ENCODE data around the gene THSD4.

THSD4 gene

DNA sequence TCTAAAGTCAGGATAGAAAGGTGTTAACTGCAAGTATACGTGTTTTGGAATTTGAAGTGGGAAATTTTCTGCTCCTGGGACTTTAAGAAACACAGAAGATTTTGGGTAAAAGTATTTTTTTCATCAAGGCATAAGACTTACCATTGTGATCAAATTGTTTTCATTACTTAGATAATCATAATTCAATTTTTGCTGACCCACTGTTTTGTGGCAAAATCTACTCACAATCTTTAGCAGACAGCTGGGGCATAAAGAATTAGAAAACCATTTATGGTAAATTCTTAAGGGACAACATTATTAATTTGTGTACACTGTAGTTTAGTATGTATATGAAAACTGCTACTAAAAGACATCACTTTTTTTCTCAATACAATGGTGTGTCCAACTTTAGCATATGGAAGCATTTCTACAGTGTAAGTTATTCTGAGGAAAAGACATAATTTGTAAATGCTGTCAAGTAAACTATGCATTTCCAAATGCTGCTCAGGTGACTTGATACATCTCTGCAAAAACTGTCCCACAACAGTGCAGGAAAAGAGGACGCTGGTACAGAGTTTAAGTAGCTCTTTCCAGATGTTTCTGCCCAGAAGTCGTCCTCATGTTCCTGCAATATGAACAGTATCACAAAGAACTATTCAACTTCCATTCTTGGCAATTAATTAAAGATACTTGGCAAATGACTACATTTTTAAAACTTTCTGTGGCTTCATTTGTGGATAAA is 52.3 kb downstream of the THSD4 start:
- Histone ChIP-seq H3K27me3 (ENCODE audit: control insufficient read depth, low read length) (no peaks in the 10 kb centered on the region), H3F3A (ENCODE audit: control insufficient read depth, insufficient read depth) (no peaks in the 10 kb centered on the region), H4K20me1 (ENCODE audit: control insufficient read depth, insufficient read depth, low read depth, low read length) (no peaks in the 10 kb centered on the region), H3K4me3 (ENCODE audit: low read length) (no peak overlapping the region), H3K27ac (ENCODE audit: low read depth, low read length) (no peak overlapping the region), H3K4me1 (ENCODE audit: control insufficient read depth, low read length) (no peaks in the 10 kb centered on the region), H3K9me3 (ENCODE audit: control insufficient read depth, insufficient read depth, low read length) (no peaks in the 10 kb centered on the region), H3K4me2 (ENCODE audit: low read length) (no peak overlapping the region), H3K79me2 (ENCODE audit: control insufficient read depth, low read length) (no peaks in the 10 kb centered on the region), H3K9me2 (replicated peaks; ENCODE audit: control insufficient read depth, low read length) (no peaks in the 10 kb centered on the region), H3K36me3 (ENCODE audit: control insufficient read depth, low read length) (no peaks in the 10 kb centered on the region)
- TF ChIP-seq, protein P1, sequence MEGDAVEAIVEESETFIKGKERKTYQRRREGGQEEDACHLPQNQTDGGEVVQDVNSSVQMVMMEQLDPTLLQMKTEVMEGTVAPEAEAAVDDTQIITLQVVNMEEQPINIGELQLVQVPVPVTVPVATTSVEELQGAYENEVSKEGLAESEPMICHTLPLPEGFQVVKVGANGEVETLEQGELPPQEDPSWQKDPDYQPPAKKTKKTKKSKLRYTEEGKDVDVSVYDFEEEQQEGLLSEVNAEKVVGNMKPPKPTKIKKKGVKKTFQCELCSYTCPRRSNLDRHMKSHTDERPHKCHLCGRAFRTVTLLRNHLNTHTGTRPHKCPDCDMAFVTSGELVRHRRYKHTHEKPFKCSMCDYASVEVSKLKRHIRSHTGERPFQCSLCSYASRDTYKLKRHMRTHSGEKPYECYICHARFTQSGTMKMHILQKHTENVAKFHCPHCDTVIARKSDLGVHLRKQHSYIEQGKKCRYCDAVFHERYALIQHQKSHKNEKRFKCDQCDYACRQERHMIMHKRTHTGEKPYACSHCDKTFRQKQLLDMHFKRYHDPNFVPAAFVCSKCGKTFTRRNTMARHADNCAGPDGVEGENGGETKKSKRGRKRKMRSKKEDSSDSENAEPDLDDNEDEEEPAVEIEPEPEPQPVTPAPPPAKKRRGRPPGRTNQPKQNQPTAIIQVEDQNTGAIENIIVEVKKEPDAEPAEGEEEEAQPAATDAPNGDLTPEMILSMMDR (IDR thresholded peaks at IDR 0.05; ENCODE audit: low read depth, low read length, poor library complexity, severe bottlenecking): no peak
- TF ChIP-seq EZH2phosphoT487 (IDR thresholded peaks at IDR 0.05; ENCODE audit: borderline replicate concordance, low read length): no peak

DNA sequence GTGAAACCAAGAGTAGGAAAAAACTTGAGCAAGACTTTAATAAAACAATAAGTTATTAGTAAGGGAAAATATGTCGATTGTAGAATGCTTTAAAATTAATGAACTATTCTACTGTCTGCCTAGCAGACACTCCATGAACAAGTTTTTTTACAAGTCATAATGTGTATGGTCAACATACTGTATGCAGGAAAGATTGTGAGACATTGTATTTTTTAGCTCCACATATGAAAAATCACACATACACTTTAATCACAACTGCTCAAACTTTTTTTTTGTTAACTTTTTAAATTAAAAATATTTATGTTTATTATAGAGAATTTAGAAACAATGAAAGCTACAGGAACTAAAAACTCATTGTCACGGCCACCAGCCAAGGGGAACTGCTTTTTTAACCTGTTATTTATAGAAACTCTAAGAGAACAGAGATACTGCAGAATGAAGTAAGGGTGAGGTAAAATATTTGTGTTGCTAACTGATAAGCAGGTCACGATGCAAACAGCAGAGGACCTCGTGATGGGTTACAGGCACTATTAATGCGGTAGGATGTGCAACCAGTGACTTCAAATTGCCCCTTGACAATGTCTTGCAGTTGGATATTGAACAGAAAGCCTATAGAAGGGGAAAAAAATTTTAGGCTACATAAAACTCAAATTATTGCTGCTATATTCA is 53.0 kb downstream of the THSD4 start:
- H3K79me2 ChIP-seq (ENCODE audit: control insufficient read depth, low read length): no peaks in the 10 kb centered on the region
- no peak overlapping the region for H3K4me2 ChIP-seq (ENCODE audit: low read length)
- TF ChIP-seq, protein P1 (IDR thresholded peaks at IDR 0.05; ENCODE audit: low read depth, low read length, poor library complexity, severe bottlenecking): no peak
- no peak overlapping the region for H3K27ac ChIP-seq (ENCODE audit: low read depth, low read length)
- H3K9me2 ChIP-seq (replicated peaks; ENCODE audit: control insufficient read depth, low read length): no peaks in the 10 kb centered on the region
- H3K4me1 ChIP-seq (ENCODE audit: control insufficient read depth, low read length): no peaks in the 10 kb centered on the region
- H3F3A ChIP-seq (ENCODE audit: control insufficient read depth, insufficient read depth): no peaks in the 10 kb centered on the region
- no peaks in the 10 kb centered on the region for H4K20me1 ChIP-seq (ENCODE audit: control insufficient read depth, insufficient read depth, low read depth, low read length)
- H3K36me3 ChIP-seq (ENCODE audit: control insufficient read depth, low read length): no peaks in the 10 kb centered on the region
- H3K9me3 ChIP-seq (ENCODE audit: control insufficient read depth, insufficient read depth, low read length): no peaks in the 10 kb centered on the region
- H3K27me3 ChIP-seq (ENCODE audit: control insufficient read depth, low read length): no peaks in the 10 kb centered on the region
- H3K4me3 ChIP-seq (ENCODE audit: low read length): no peak overlapping the region

DNA sequence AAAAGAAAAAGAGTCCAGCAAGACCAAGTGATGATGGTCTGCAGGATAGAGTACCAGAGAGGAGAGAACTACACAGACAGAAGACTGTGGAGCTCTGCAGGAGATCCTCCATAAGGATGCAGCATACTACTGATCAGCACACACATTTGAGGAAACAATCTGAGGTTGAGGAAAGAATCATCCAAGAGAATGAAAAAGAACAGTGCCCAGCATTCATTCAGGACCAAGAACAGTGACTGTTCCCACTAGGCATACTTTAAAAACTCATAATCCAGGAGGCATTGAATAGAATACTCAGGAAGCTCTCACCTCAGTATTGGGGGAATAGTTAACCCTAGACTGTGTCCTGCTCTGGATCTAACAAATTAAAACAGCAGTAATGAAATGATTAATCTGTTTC is 54.9 kb downstream of the THSD4 start:
- TF ChIP-seq, protein P1 (IDR thresholded peaks at IDR 0.05; ENCODE audit: low read depth, low read length, poor library complexity, severe bottlenecking): no peak
- no peak for TF ChIP-seq EZH2phosphoT487 (IDR thresholded peaks at IDR 0.05; ENCODE audit: borderline replicate concordance, low read length)
- H3F3A ChIP-seq (ENCODE audit: control insufficient read depth, insufficient read depth): no peaks in the 10 kb centered on the region
- H3K4me1 ChIP-seq (ENCODE audit: control insufficient read depth, low read length): no peaks in the 10 kb centered on the region
- no peak overlapping the region for H3K4me2 ChIP-seq (ENCODE audit: low read length)
- H4K20me1 ChIP-seq (ENCODE audit: control insufficient read depth, insufficient read depth, low read depth, low read length): no peaks in the 10 kb centered on the region
- H3K79me2 ChIP-seq (ENCODE audit: control insufficient read depth, low read length): no peaks in the 10 kb centered on the region
- H3K4me3 ChIP-seq (ENCODE audit: low read length): no peak overlapping the region
- no peaks in the 10 kb centered on the region for H3K9me3 ChIP-seq (ENCODE audit: control insufficient read depth, insufficient read depth, low read length)
- no peak overlapping the region for H3K27ac ChIP-seq (ENCODE audit: low read depth, low read length)
- no peaks in the 10 kb centered on the region for H3K9me2 ChIP-seq (replicated peaks; ENCODE audit: control insufficient read depth, low read length)
- no peaks in the 10 kb centered on the region for H3K36me3 ChIP-seq (ENCODE audit: control insufficient read depth, low read length)
- no peaks in the 10 kb centered on the region for H3K27me3 ChIP-seq (ENCODE audit: control insufficient read depth, low read length)
